Peyer's patch (tissue), 4 donors: ENCODE measurements around the gene GTPBP1. TPM values are rescaled to one million over a fixed set of nuclear protein-coding genes. Genes with fewer than 3 reads are reported as not detected.

Experiments used
- DNase-seq, 3 donors: peaks; one replicate each; pipeline ENCODE4 v3.0.0-alpha.2; 2017 to 2019
- H3K27ac ChIP-seq, 4 donors: fragments of 200-600 bp; sonication (generic); one replicate each; pipeline ENCODE4 v1.5.1; 2016 to 2019
- H3K27me3 ChIP-seq, 2 donors: fragments of 200-600 bp; sonication (generic); one replicate each; pipeline ENCODE4 v1.5.1; 2019
- H3K36me3 ChIP-seq, 3 donors: fragments of 200-600 bp; sonication (generic); one replicate each; pipeline ENCODE4 v1.5.1; 2016 to 2019
- H3K4me1 ChIP-seq, 4 donors: fragments of 200-600 bp; sonication (generic); one replicate each; pipeline ENCODE4 v1.5.1; 2016 to 2019
- H3K4me3 ChIP-seq, 4 donors: fragments of 200-600 bp; sonication (generic); 1 replicate in 3 of 4; 2 replicates in 1 of 4; pipeline ENCODE4 v1.5.1; 2016 to 2019; ENCODE audit warnings: mild to moderate bottlenecking in 1 of 4
- H3K9me3 ChIP-seq, 4 donors: fragments of 200-600 bp; sonication (generic); one replicate each; pipeline ENCODE4 v1.5.1; 2016 to 2019; ENCODE audit warnings: mild to moderate bottlenecking in 1 of 4
- POLR2A ChIP-seq, 2 donors: fragments of 450-650 bp; IDR thresholded peaks; one replicate each; pipeline ENCODE4 v1.5.1; 2017; ENCODE audit warnings: antibody characterized with exemption in 2 of 2, mild to moderate bottlenecking in 2 of 2, moderate library complexity in 2 of 2
- total RNA-seq, 4 donors: library from RNA; depleted of rRNA; stranded (reverse); fragments of >200 nt; gene quantifications; one replicate each; pipeline ENCODE4 v1.1.0, GENCODE V29; 2016
- TF ChIP-seq, protein P1 (sequence below), 6 experiments: fragments of 450-650 bp in 4 of 6; fragments of 200-600 bp in 2 of 6; sonication (generic) in 1 of 6; IDR thresholded peaks; one replicate each; pipeline ENCODE4 v1.5.1; 2017 to 2019; ENCODE audit warnings: antibody characterized with exemption in 6 of 6, mild to moderate bottlenecking in 3 of 6, moderate library complexity in 1 of 6

Gene GTPBP1
- total RNA-seq, 4 donors from 2014 or later: 72.5 to 182 (median 131) TPM

DNA sequence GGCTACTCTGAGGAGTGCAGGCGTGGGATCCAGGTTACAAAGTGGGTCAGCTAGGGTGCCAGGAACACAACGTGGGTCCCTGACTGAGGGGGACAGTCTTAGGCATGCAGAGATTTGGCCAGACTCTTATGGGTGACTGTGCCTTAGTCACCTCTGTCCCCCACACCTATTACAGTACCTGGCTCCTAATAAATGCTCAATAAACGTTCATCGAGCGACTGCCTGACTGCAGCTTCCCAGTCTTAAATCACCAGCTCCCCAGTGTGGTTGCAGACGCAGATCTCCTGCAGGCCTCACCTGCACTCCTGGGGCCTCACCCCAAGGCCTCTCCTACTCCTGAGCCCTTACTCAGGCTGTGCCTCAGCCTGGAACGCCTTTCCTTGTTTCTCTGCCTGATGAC is 53.3 kb downstream of the GTPBP1 start:
- peaks cover 0 to 22% (median 7%) of the 10 kb centered on the region in 4 donors for H3K4me1 ChIP-seq
- no peak overlapping the region for H3K4me3 ChIP-seq
- no peak overlapping the region for H3K27ac ChIP-seq
- no peaks in the 10 kb centered on the region for H3K27me3 ChIP-seq
- no peaks in the 10 kb centered on the region for H3K36me3 ChIP-seq
- TF ChIP-seq, protein P1, sequence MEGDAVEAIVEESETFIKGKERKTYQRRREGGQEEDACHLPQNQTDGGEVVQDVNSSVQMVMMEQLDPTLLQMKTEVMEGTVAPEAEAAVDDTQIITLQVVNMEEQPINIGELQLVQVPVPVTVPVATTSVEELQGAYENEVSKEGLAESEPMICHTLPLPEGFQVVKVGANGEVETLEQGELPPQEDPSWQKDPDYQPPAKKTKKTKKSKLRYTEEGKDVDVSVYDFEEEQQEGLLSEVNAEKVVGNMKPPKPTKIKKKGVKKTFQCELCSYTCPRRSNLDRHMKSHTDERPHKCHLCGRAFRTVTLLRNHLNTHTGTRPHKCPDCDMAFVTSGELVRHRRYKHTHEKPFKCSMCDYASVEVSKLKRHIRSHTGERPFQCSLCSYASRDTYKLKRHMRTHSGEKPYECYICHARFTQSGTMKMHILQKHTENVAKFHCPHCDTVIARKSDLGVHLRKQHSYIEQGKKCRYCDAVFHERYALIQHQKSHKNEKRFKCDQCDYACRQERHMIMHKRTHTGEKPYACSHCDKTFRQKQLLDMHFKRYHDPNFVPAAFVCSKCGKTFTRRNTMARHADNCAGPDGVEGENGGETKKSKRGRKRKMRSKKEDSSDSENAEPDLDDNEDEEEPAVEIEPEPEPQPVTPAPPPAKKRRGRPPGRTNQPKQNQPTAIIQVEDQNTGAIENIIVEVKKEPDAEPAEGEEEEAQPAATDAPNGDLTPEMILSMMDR (IDR thresholded peaks at IDR 0.05): no peak
- TF ChIP-seq POLR2A (IDR thresholded peaks at IDR 0.05): no peak
- H3K9me3 ChIP-seq: no peaks in the 10 kb centered on the region
- DNase-seq: no peak

GRCh38 chr22:38760477-38761201 is 54.9 kb downstream of the GTPBP1 start:
- Histone ChIP-seq H3K27me3 (no peaks in the 10 kb centered on the region), H3K9me3 (no peaks in the 10 kb centered on the region), H3K36me3 (no peaks in the 10 kb centered on the region), H3K27ac (peak overlapping the region in 1 of 4 donors; percentile 38), H3K4me1 (peaks cover 0 to 18% (median 7%) of the 10 kb centered on the region in 4 donors), H3K4me3 (no peak overlapping the region)
- DNase-seq: no peak
- no peak for TF ChIP-seq POLR2A (IDR thresholded peaks at IDR 0.05)

GRCh38 chr22:38761202-38762162 is 55.7 kb downstream of the GTPBP1 start:
- Histone ChIP-seq H3K4me3 (no peak overlapping the region), H3K9me3 (no peaks in the 10 kb centered on the region), H3K36me3 (no peaks in the 10 kb centered on the region), H3K4me1 (peaks cover 0 to 18% (median 6%) of the 10 kb centered on the region in 4 donors), H3K27me3 (no peaks in the 10 kb centered on the region), H3K27ac (peak overlapping the region in 1 of 4 donors; percentile 38)
- DNase-seq: peak in 2 of 3 donors; percentile 58 to 76
- TF ChIP-seq, protein P1 (IDR thresholded peaks at IDR 0.05): no peak
- TF ChIP-seq POLR2A (IDR thresholded peaks at IDR 0.05): no peak

DNA sequence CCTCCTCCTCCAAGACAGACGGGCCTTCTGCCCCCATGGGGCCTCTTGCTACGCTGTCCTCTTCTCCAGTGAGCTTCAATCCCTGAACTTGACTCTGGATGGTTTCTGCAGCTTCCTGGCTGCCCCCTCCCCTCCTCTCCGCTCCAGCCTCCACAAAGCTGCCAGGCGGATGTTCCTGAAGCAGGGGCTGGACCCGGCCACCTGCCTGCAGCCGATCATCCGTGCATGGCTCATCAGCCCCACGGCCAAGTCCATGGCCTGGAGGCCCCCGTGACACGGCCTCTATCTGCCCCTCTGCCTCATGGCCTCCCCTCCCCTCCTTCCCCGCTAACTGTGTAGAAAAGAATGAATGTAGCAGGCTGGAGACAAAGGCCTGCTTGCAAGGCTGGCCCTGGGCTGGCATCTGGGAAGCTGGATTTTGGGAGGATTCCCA is 56.8 kb downstream of the GTPBP1 start:
- peaks cover 0 to 9% (median 4%) of the 10 kb centered on the region in 4 donors for H3K4me1 ChIP-seq
- H3K9me3 ChIP-seq: no peaks in the 10 kb centered on the region
- H3K27me3 ChIP-seq: no peaks in the 10 kb centered on the region
- no peaks in the 10 kb centered on the region for H3K36me3 ChIP-seq
- TF ChIP-seq, protein P1 (IDR thresholded peaks at IDR 0.05): no peak
- TF ChIP-seq POLR2A (IDR thresholded peaks at IDR 0.05): no peak
- no peak for DNase-seq
- H3K27ac ChIP-seq: no peak overlapping the region
- H3K4me3 ChIP-seq: no peak overlapping the region

- TF ChIP-seq, protein P1 (IDR thresholded peaks at IDR 0.05): peak; percentile 27 to 89 (median 72)
- TF ChIP-seq POLR2A (IDR thresholded peaks at IDR 0.05): no peak
- no peak overlapping the region for H3K27ac ChIP-seq
- no peaks in the 10 kb centered on the region for H3K36me3 ChIP-seq
- H3K9me3 ChIP-seq: no peaks in the 10 kb centered on the region
- peaks cover 0 to 4% (median 0%) of the 10 kb centered on the region in 4 donors for H3K4me1 ChIP-seq
- DNase-seq: peak; percentile 57 to 89 (median 83)
- H3K27me3 ChIP-seq: no peaks in the 10 kb centered on the region
- no peak overlapping the region for H3K4me3 ChIP-seq
Observed at GRCh38 chr22:38766076-38766777, 60.5 kb downstream of the GTPBP1 start.
